PC-9 (cell line): ENCODE data around the gene ENDOV. TPM values are rescaled to one million over a fixed set of nuclear protein-coding genes. Genes with fewer than 3 reads are reported as not detected.

ENCODE experiments used
- BruUV-seq: library from RNA; stranded (reverse); fragments of 400-500 nt; replicated peaks from 2 replicates; lab custom pipeline; 2021; lab: Mats Ljungman, UMichigan
- CTCF ChIA-PET: fragments of 300-600 bp; sonication (Branson Sonifier 250); formaldehyde crosslinking; loops from one replicate; lab custom pipeline; 2022; ENCODE audit warnings: antibody characterized with exemption; lab: Charles Lee
- POLR2A ChIA-PET: fragments of 300-600 bp; sonication (Branson Sonifier 250); formaldehyde crosslinking; loops from one replicate; lab custom pipeline; 2022; ENCODE audit warnings: antibody characterized with exemption; ENCODE audit not compliant: unreplicated experiment; lab: Charles Lee
- DNase-seq, 2 experiments: peaks; one replicate each; pipeline versions ENCODE4 v3.0.0 to v3.0.0-alpha.2; 2015 to 2022; ENCODE audit warnings: mixed read lengths in 1 of 2
- H2AFZ ChIP-seq: fragments of 200-600 bp; sonication (generic); 2 replicates; pipeline ENCODE4 v1.8.1; 2017; ENCODE audit warnings: antibody characterized with exemption
- H3F3A ChIP-seq: fragments of 200-600 bp; sonication (generic); 2 replicates; pipeline ENCODE4 v1.8.1; 2017; ENCODE audit warnings: antibody characterized with exemption, mild to moderate bottlenecking, low read depth; ENCODE audit not compliant: insufficient read depth
- H3K27ac ChIP-seq: fragments of 200-600 bp; sonication (generic); 2 replicates; pipeline ENCODE4 v1.6.1; 2016; ENCODE audit warnings: mixed run types
- H3K27me3 ChIP-seq: fragments of 200-600 bp; sonication (generic); 2 replicates; pipeline ENCODE4 v1.6.1; 2016; ENCODE audit warnings: low read depth, mixed run types; ENCODE audit not compliant: insufficient read depth
- H3K36me3 ChIP-seq: fragments of 200-600 bp; sonication (generic); 2 replicates; pipeline ENCODE4 v1.6.1; 2016; ENCODE audit warnings: low read depth, mixed run types
- H3K4me1 ChIP-seq: fragments of 200-600 bp; sonication (generic); replicated peaks from 2 replicates; pipeline ENCODE4 v1.6.1; 2016; ENCODE audit warnings: mixed run types; ENCODE audit not compliant: insufficient read depth
- H3K4me2 ChIP-seq: fragments of 200-600 bp; sonication (generic); 2 replicates; pipeline ENCODE4 v1.6.1; 2017; ENCODE audit warnings: mixed run types
- H3K4me3 ChIP-seq: fragments of 200-600 bp; sonication (generic); 2 replicates; pipeline ENCODE4 v1.6.1; 2016; ENCODE audit warnings: mixed run types
- H3K79me2 ChIP-seq: fragments of 200-600 bp; sonication (generic); 2 replicates; pipeline ENCODE4 v1.6.1; 2017; ENCODE audit warnings: low read depth, mixed run types
- H3K9me2 ChIP-seq: fragments of 200-600 bp; sonication (generic); 2 replicates; pipeline ENCODE4 v1.8.1; 2017; ENCODE audit warnings: mild to moderate bottlenecking; ENCODE audit not compliant: insufficient read depth
- H3K9me3 ChIP-seq: fragments of 200-600 bp; sonication (generic); 2 replicates; pipeline ENCODE4 v1.8.1; 2016; ENCODE audit warnings: low read depth; ENCODE audit not compliant: insufficient read depth
- H4K20me1 ChIP-seq: fragments of 200-600 bp; sonication (generic); 2 replicates; pipeline ENCODE4 v1.8.1; 2017; ENCODE audit not compliant: insufficient read depth
- EZH2 ChIP-seq: fragments of 200-600 bp; sonication (generic); IDR thresholded peaks from 2 replicates; pipeline ENCODE4 v1.8.0; 2017; ENCODE audit warnings: antibody characterized with exemption, low read depth
- intact Hi-C: fragments of 100-400 bp; cut with micrococcal nuclease; formaldehyde crosslinking; loops from one replicate; pipeline ENCODE4 v1.10.0; 2022; ENCODE audit not compliant: unreplicated experiment
- total RNA-seq: library from RNA; stranded (reverse); gene quantifications from 2 replicates; pipeline ENCODE4 v1.2.3, GENCODE V29; 2021
- TF ChIP-seq, protein P1 (sequence below): fragments of 200-600 bp; sonication (generic); conservative IDR thresholded peaks from 2 replicates; pipeline ENCODE4 v1.6.1; 2017; ENCODE audit warnings: mixed run types, antibody characterized with exemption, mild to moderate bottlenecking, moderate library complexity

The ENDOV gene
- total RNA-seq, 1 experiment from 2014 or later: 50.3 TPM

- Histone ChIP-seq H3K36me3 (no peaks in the 10 kb centered on the region), H3K4me1 (no peaks in the 10 kb centered on the region), H3K27me3 (no peaks in the 10 kb centered on the region), H3F3A (no peaks in the 10 kb centered on the region), H3K4me3 (no peak overlapping the region), H3K79me2 (no peaks in the 10 kb centered on the region), H3K4me2 (no peak overlapping the region), H2AFZ (no peak overlapping the region), H3K9me2 (no peaks in the 10 kb centered on the region), H3K27ac (no peak overlapping the region), H4K20me1 (no peaks in the 10 kb centered on the region), H3K9me3 (no peaks in the 10 kb centered on the region)
- intact Hi-C loops: loop anchor here (5.0 kb wide), 1 partner anchor 554 kb away; no protein-coding TSS in a partner anchor
- no TSS peak for BruUV-seq
- ChIA-PET CTCF (no interaction called here), POLR2A (no interaction called here)
- TF ChIP-seq EZH2: no peak
- TF ChIP-seq, protein P1, sequence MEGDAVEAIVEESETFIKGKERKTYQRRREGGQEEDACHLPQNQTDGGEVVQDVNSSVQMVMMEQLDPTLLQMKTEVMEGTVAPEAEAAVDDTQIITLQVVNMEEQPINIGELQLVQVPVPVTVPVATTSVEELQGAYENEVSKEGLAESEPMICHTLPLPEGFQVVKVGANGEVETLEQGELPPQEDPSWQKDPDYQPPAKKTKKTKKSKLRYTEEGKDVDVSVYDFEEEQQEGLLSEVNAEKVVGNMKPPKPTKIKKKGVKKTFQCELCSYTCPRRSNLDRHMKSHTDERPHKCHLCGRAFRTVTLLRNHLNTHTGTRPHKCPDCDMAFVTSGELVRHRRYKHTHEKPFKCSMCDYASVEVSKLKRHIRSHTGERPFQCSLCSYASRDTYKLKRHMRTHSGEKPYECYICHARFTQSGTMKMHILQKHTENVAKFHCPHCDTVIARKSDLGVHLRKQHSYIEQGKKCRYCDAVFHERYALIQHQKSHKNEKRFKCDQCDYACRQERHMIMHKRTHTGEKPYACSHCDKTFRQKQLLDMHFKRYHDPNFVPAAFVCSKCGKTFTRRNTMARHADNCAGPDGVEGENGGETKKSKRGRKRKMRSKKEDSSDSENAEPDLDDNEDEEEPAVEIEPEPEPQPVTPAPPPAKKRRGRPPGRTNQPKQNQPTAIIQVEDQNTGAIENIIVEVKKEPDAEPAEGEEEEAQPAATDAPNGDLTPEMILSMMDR: no peak
- no peak for DNase-seq
Measured at GRCh38 chr17:80428363-80428762, 13.4 kb downstream of the ENDOV start.

DNA sequence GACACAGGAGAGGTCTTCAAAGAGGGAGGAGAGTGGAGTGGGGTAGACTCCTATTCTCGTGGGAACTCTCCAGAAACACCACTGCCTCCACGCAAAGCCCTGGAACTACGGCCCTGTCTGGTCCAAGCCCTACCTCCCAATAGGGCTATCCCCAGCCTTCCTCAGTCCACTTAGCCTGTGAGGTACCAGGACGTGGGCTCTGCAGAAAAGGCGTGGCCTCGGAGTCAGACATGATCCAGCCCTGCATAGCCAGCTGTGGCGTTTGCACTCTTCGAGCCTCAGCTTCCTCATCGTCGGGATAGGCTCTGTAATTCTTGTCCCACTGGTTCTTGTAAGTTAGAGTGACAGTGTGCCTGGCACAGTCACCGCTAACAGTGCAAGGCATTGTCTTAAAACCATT, 13.8 kb downstream of the ENDOV start:
- Histone ChIP-seq H3K36me3 (no peaks in the 10 kb centered on the region), H2AFZ (no peak overlapping the region), H3K27ac (no peak overlapping the region), H3K9me2 (no peaks in the 10 kb centered on the region), H3F3A (no peaks in the 10 kb centered on the region), H3K9me3 (no peaks in the 10 kb centered on the region), H4K20me1 (no peaks in the 10 kb centered on the region), H3K79me2 (no peaks in the 10 kb centered on the region), H3K27me3 (no peaks in the 10 kb centered on the region), H3K4me2 (no peak overlapping the region), H3K4me1 (no peaks in the 10 kb centered on the region), H3K4me3 (no peak overlapping the region)
- ChIA-PET POLR2A (no interaction called here), CTCF (no interaction called here)
- DNase-seq: no peak
- intact Hi-C loops: loop anchor here (5.0 kb wide), 1 partner anchor 554 kb away; no protein-coding TSS in a partner anchor
- BruUV-seq: no TSS peak
- TF ChIP-seq, protein P1: no peak
- TF ChIP-seq EZH2: no peak

DNA sequence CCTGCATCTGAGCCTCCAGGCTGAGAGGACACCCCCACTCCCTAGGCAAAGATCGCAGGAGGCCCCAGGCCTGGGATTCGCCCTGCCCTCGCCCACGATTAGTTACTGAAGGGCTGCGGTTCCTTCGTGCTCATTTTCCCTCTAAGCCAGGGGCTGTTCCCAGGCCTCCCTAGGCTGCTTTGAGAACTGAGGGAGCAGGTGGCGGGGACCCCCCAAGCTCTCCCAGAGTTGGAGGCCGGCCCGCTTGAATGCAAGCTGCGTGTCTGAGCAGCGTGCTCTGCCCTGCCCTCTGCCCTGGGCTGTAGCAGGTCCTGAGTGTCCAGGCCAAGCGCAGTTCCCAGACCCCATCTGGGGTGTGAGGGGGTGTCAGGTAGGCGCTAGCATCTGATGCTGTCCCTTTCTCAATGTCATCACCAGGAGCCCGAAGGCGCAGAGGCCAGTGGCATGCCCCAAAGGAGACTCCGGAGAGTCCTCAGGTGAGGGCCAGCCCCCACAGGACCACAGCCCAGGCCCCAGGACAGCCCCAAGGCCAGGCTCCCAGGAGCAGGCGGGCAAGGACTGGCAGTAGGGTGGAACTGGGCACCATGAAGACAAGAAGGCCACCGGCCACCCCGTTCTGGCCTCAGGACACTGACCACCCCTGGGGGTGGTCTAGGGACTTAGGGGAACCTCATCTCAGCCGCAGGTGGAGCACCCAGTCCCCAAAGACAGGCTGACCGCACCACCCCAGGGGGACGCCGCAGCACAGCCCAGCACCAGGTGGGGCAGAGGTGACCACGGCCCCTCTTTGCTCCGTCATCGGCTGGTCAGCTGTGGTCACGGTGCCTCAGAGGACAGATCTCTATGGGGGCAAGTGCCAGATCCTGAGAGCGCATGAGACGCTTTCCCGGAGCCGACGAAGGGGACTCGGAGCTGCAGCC, 14.6 kb downstream of the ENDOV start:
- Histone ChIP-seq H2AFZ (no peak overlapping the region), H3K4me2 (no peak overlapping the region), H3K27ac (no peak overlapping the region), H3K4me1 (no peaks in the 10 kb centered on the region), H3K79me2 (no peaks in the 10 kb centered on the region), H3K9me2 (no peaks in the 10 kb centered on the region), H3K4me3 (no peak overlapping the region), H4K20me1 (no peaks in the 10 kb centered on the region), H3K9me3 (no peaks in the 10 kb centered on the region), H3K27me3 (no peaks in the 10 kb centered on the region), H3K36me3 (no peaks in the 10 kb centered on the region), H3F3A (no peaks in the 10 kb centered on the region)
- BruUV-seq: no TSS peak
- TF ChIP-seq, protein P1: no peak
- TF ChIP-seq EZH2: no peak
- DNase-seq: no peak
- intact Hi-C loops: loop anchor here (5.0 kb wide), 1 partner anchor 553 kb away; no protein-coding TSS in a partner anchor
- POLR2A ChIA-PET: no interaction called here
- CTCF ChIA-PET: interaction anchor here (0.6 kb wide), 1 partner anchor 44 kb away, joined by 3 read pairs; no protein-coding TSS in a partner anchor
